GM12874 (cell line): ENCODE data around the gene APC.

Experiments used
- CTCF ChIP-seq: IDR thresholded peaks from 2 replicates; pipeline ENCODE4 v1.5.1; 2011; ENCODE audit warnings: low read depth, mild to moderate bottlenecking, control low read depth, low read length, moderate library complexity; ENCODE audit not compliant: insufficient read depth

APC gene

DNA sequence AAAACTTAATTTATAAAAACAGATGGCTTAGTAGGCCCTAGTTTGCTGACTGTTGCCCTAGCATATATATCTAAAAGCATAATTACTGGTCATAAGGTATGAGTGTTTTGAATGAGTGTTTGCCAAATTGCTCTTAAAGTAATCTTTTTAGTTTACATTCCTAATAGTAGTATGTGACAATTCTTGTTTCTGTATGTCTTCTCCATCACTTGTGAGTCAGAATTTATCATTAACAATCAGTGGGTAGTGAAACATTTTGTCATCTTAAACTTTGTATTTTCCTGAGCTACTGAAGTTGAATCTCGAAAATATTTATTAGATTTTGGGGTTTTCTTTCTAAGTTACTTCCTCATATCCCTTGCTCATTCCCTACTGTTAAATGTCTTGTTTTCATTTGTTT lies 49.6 kb downstream of the APC start:
- no peak for TF ChIP-seq CTCF

DNA sequence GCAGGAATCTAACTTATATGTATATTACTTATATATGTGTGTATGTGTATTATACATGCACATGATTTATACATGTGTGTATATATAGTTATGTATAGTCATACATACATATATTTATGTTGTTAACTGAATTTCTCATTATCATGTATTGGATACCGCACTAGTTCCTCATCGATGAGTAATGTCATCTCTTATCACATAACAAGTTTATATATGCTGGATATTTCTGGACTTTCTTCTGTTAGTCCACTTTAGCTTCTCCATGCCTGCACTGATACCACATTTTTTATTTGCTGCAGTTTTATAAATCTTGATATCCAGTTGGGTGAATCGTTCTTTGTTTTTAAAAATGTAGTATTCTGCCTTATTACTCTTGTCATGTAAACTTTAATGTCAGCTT lies 50.2 kb downstream of the APC start:
- TF ChIP-seq CTCF, result no peak

DNA sequence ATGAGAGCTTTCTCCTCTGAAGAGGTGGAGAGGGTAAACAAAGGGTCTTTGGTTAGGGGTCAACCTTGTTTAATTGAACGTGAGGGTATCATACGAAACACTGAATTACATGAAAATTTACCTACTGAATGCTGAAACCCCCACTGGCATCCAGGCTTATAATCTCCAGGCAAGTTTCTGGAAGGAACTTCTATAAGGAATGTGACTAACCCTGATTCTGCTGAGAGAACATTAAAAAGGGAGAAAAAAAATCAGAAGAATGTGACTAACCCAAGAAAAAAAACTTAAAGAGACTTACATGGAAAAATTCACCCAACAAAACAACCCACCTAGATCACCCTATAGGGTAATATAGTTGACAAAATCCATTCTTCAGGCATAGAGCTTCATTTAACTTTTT lies 55.5 kb downstream of the APC start:
- no peak for TF ChIP-seq CTCF

- TF ChIP-seq CTCF, result no peak
Measured at GRCh38 chr5:112794410-112794809, 56.7 kb downstream of the APC start.

GRCh38 chr5:112795342-112795741 lies 57.7 kb downstream of the APC start:
- TF ChIP-seq CTCF, result no peak

DNA sequence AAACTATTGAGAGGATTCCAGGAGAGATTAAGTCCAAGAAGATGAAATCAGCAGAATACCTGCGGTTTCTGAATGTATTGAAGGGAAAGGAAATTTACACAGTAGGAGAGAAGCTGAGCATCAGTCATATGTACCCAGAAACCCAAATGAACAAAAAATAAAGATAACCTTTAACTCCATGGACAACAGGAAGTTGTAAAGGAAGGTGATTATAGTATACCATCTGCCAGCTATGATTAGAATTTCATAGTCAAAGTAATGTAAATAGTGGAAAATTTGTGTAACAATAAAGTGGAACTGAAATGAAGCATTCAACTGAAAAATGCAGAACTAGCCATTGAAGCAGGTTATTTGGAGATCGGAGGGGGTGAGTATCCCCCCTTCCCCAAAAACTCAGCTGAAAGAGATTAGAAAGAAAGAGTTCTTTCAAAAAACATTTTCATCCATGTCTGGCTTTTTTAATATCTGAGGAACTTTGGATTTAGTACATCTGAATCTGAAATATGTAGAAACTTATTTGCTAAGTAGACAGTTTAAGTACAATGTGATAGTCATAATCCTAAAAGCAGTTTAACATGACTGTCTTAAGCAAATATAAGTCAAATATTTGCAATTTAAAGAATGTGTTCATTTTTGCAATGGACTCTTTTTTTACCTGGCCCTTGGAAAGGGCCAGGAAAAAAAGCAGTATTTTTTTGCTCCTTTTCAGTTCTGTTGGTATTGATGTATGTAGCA lies 58.4 kb downstream of the APC start:
- no peak for TF ChIP-seq CTCF

- TF ChIP-seq CTCF, result no peak
Measured at GRCh38 chr5:112799661-112800060, 62.0 kb downstream of the APC start.

GRCh38 chr5:112800891-112801290 lies 63.2 kb downstream of the APC start:
- TF ChIP-seq CTCF, result no peak
